GM18505 (cell line): ENCODE data around the gene ZNF768.

Source experiments
- ATAC-seq: cut with Tn5 transposase; IDR thresholded peaks from one replicate; pipeline ENCODE4 v1.9.1; 2021; ENCODE audit not compliant: unreplicated experiment
- POLR2A ChIP-seq: IDR thresholded peaks from 4 replicates; pipeline ENCODE4 v1.6.1; 2011; ENCODE audit warnings: borderline replicate concordance; ENCODE audit not compliant: insufficient read depth, insufficient read length; ENCODE audit errors: extremely low read depth

ZNF768 gene

GRCh38 chr16:30562021-30562420 is 35.7 kb upstream of the ZNF768 start:
- TF ChIP-seq POLR2A: no peak
- no peak for ATAC-seq

- TF ChIP-seq POLR2A: no peak
- no peak for ATAC-seq
Observed at GRCh38 chr16:30561089-30561816, 34.9 kb upstream of the ZNF768 start.

- no peak for TF ChIP-seq POLR2A
Observed at GRCh38 chr16:30559690-30560089, 33.3 kb upstream of the ZNF768 start.

GRCh38 chr16:30558789-30559377 is 32.5 kb upstream of the ZNF768 start:
- TF ChIP-seq POLR2A: no peak
- ATAC-seq: no peak

More at GRCh38 chr16:30559690-30560089, 33.3 kb upstream of the ZNF768 start:
- no peak for ATAC-seq

- peak; percentile 80 for TF ChIP-seq POLR2A
- ATAC-seq: peak; percentile 89
Observed at GRCh38 chr16:30557957-30558788, 31.8 kb upstream of the ZNF768 start, which contains the start of gene ZNF764. TSS of gene ZNF764 (minus strand) at chr16:30558374. CDS start at chr16:30558182, 192 bp downstream.

GRCh38 chr16:30557707-30557956 is 31.3 kb upstream of the ZNF768 start:
- peak; percentile 2 for ATAC-seq
- TF ChIP-seq POLR2A: no peak

GRCh38 chr16:30556125-30556473 is 29.7 kb upstream of the ZNF768 start:
- no peak for TF ChIP-seq POLR2A
- ATAC-seq: no peak

- ATAC-seq: no peak
- no peak for TF ChIP-seq POLR2A
Observed at GRCh38 chr16:30555315-30556124, 29.2 kb upstream of the ZNF768 start.

- ATAC-seq: no peak
- TF ChIP-seq POLR2A: no peak
Observed at GRCh38 chr16:30554557-30555314, 28.4 kb upstream of the ZNF768 start.

GRCh38 chr16:30553393-30553899 is 27.1 kb upstream of the ZNF768 start:
- no peak for TF ChIP-seq POLR2A

GRCh38 chr16:30552956-30553355 is 26.6 kb upstream of the ZNF768 start:
- ATAC-seq: no peak
- TF ChIP-seq POLR2A: no peak

More at GRCh38 chr16:30553393-30553899, 27.1 kb upstream of the ZNF768 start:
- no peak for ATAC-seq

GRCh38 chr16:30551781-30552180 is 25.4 kb upstream of the ZNF768 start:
- ATAC-seq: no peak
- no peak for TF ChIP-seq POLR2A
